Spinal cord (tissue), 10 donors: Measurements from ENCODE around the gene DSCAML1. TPM values are rescaled to one million over a fixed set of nuclear protein-coding genes. Genes with fewer than 3 reads are reported as not detected.

Experiments used
- DNase-seq, 6 donors: peaks; one replicate each; pipeline versions ENCODE4 v3.0.0 to v3.0.0-alpha.2; 2013 to 2015; ENCODE audit warnings: low spot score in 6 of 6, low read depth in 4 of 6
- H3K27ac ChIP-seq: one replicate; pipeline ENCODE4 v1.5.1; 2013; ENCODE audit warnings: low read depth, low read length, control low read depth
- H3K27me3 ChIP-seq: one replicate; pipeline ENCODE4 v1.6.1; 2013; ENCODE audit warnings: low read length; ENCODE audit not compliant: control insufficient read depth, insufficient read depth
- H3K36me3 ChIP-seq: one replicate; pipeline ENCODE4 v1.6.1; 2013; ENCODE audit warnings: low read length; ENCODE audit not compliant: control insufficient read depth, insufficient read depth
- H3K4me1 ChIP-seq: one replicate; pipeline ENCODE4 v1.6.1; 2013; ENCODE audit warnings: low read length; ENCODE audit not compliant: control insufficient read depth, insufficient read depth
- H3K4me3 ChIP-seq: one replicate; pipeline ENCODE4 v1.5.1; 2013; ENCODE audit warnings: low read depth, low read length, control low read depth
- H3K9me3 ChIP-seq: one replicate; pipeline ENCODE4 v1.6.1; 2013; ENCODE audit warnings: low read length; ENCODE audit not compliant: control insufficient read depth, insufficient read depth
- WGBS: methylation state at CpG from one replicate; pipeline ENCODE4 v1.1.5; 2013; ENCODE audit warnings: missing lambda C conversion rate; ENCODE audit not compliant: insufficient coverage; 5-methylcytosine and 5-hydroxymethylcytosine counted together
- polyA plus RNA-seq, 2 donors: library from polyadenylated mRNA; unstranded; fragments of 120-200 nt; gene quantifications; one replicate each; pipeline ENCODE4 v1.2.1, GENCODE V29; 2013; ENCODE audit not compliant: insufficient read length in 2 of 2
- total RNA-seq, 2 donors: library from RNA; depleted of rRNA in 1 of 2; stranded (reverse); fragments of 120-200 nt in 1 of 2; fragments of >200 nt in 1 of 2; gene quantifications; one replicate each; pipeline versions ENCODE4 v1.2.3 to v1.2.4, GENCODE V29; 2013 to 2014
- donor health status: healthy.

Gene DSCAML1
- total and polyA plus RNA-seq, 4 donors, result 3.5 to 14.4 (median 8.2) TPM

DNA sequence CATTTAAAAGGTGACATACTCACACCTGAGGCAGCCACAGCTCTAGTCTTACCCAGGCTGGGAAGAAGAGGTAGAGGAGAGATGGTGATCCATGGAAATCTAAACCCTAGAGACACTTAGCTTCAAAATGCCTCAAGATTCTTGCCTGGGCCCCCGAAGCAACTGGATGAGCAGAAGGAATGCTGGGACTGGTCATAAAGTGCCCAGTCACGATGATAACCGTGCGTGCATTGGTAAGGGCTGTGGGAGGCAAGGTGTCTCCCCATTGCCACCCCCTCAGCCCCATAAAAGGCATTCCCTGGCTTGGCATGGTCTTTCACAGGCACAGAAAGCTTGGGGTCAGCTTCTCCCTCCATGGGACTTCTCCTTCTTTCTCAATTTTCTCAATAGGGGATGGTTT, 144.5 kb downstream of the DSCAML1 start:
- Histone ChIP-seq H3K9me3 (no peaks in the 10 kb centered on the region), H3K27me3 (peaks cover 2% of the 10 kb centered on the region), H3K4me1 (peaks cover 19% of the 10 kb centered on the region), H3K36me3 (no peaks in the 10 kb centered on the region), H3K27ac (no peak overlapping the region), H3K4me3 (no peak overlapping the region)
- no peak for DNase-seq
- WGBS, result 97% methylated on average over 3 of the region's 4 CpGs

DNA sequence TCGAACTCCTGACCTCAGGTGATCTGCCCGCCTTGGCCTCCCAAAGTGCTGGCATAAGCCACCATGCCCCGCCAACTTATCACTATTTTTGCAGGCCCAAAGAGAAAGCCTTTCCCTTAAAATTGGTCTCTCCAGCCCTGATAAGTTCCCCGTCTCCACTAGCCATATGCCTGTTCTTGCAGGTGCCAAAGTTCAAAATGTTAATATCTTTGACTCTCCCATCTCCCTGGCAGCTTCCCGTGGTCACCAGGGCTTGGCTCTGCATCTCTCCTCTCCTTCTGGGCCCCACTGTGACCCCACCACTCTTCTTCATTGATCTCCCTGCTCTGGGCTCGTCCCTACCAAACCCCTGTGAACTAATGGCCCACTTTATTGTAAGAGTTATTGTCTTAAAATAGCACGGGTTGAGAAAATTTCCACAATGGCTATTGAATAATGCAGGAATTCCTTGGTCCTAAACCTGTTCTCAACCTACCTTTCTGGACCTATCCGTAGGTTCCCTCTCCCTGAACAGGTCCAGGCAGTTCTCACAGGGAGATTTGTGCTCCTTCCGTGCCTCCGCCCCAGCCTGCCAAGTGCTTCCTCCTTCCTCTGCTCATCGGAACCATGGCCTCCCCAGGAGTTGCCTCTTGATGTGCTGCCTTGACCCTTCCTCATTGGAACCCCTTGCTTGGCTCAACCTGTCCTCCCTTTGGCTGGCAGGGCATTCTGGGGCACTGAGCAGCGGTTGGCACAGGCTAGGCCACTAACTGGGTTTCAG, 147.5 kb downstream of the DSCAML1 start:
- 88% methylated on average over 10 of the region's 12 CpGs for WGBS
- H3K9me3 ChIP-seq, result no peaks in the 10 kb centered on the region
- no peak overlapping the region for H3K27ac ChIP-seq
- no peaks in the 10 kb centered on the region for H3K36me3 ChIP-seq
- no peak overlapping the region for H3K4me3 ChIP-seq
- peaks cover 2% of the 10 kb centered on the region for H3K27me3 ChIP-seq
- DNase-seq, result no peak
- H3K4me1 ChIP-seq, result peaks cover 8% of the 10 kb centered on the region

DNA sequence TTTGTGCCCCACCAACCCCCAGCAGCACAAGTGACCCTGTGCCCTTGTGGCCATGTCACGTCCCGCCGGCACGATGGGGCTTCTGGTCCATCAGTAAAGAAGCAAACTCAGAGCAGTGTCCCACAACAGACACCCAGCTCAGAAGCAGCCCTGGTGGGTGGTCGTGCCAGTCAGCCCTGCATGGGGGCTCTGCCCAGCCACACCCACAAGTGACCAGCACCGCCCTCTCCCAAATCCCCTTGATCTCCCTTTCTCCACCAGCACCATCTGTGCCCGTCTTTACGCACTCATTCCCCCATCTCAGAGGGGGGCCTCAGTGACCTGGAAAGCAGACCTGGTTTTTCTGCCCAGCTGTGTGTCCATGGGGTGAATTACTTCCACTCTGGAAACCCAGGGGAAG, 149.1 kb downstream of the DSCAML1 start:
- WGBS, result 80% methylated on average over 6 of the region's 8 CpGs
- Histone ChIP-seq H3K4me1 (peaks cover 11% of the 10 kb centered on the region), H3K27ac (no peak overlapping the region), H3K9me3 (no peaks in the 10 kb centered on the region), H3K36me3 (no peaks in the 10 kb centered on the region), H3K27me3 (no peaks in the 10 kb centered on the region), H3K4me3 (no peak overlapping the region)
- no peak for DNase-seq

DNA sequence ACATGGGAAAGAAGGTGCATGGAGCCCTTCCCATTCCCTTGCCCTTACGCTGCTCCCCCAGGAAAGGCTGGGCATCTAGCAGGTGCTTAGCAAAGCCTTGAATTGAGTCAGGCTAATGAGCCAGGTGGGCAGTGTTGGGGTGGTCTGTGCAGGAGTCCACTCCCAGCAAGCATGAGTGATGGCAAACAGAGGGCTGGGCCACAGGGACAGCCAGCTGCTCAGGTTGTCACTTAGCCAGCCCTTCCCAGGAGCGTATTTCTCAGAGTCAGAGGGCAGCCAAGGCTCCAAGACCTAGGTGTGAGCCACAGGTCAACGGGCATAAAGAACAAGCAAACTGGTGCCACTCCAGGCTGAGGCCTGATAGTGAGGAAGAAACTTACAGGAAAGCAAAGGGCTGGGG, 149.8 kb downstream of the DSCAML1 start:
- H3K27me3 ChIP-seq, result no peaks in the 10 kb centered on the region
- peaks cover 15% of the 10 kb centered on the region for H3K4me1 ChIP-seq
- no peaks in the 10 kb centered on the region for H3K9me3 ChIP-seq
- WGBS, result 91% methylated on average over 3 of the region's 3 CpGs
- H3K4me3 ChIP-seq, result no peak overlapping the region
- DNase-seq, result no peak
- H3K27ac ChIP-seq, result no peak overlapping the region
- no peaks in the 10 kb centered on the region for H3K36me3 ChIP-seq

DNA sequence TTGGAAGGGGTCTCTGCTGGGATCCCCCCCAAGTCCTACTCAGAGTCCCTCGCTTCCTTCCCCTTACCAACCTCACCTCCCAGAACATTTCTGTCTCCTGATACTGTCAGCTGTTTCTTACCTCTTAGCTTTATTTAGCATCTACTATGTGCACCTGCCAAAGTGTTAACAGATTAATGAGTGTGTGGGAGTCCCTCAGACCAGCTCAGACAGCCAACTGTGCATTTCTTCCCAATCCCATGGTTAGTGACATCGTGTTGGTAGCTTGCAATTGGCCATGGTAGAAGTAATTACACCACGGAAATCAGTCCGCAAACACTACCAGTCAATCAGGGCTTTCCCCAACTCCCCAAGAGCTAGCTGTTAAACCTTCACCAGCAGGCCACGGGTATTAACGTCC, 150.6 kb downstream of the DSCAML1 start:
- H3K27me3 ChIP-seq, result no peaks in the 10 kb centered on the region
- no peak overlapping the region for H3K27ac ChIP-seq
- no peak overlapping the region for H3K4me3 ChIP-seq
- no peak for DNase-seq
- no peaks in the 10 kb centered on the region for H3K36me3 ChIP-seq
- WGBS, result no CpG with 5 or more reads among the region's 6 CpGs
- no peaks in the 10 kb centered on the region for H3K9me3 ChIP-seq
- peaks cover 21% of the 10 kb centered on the region for H3K4me1 ChIP-seq

DNA sequence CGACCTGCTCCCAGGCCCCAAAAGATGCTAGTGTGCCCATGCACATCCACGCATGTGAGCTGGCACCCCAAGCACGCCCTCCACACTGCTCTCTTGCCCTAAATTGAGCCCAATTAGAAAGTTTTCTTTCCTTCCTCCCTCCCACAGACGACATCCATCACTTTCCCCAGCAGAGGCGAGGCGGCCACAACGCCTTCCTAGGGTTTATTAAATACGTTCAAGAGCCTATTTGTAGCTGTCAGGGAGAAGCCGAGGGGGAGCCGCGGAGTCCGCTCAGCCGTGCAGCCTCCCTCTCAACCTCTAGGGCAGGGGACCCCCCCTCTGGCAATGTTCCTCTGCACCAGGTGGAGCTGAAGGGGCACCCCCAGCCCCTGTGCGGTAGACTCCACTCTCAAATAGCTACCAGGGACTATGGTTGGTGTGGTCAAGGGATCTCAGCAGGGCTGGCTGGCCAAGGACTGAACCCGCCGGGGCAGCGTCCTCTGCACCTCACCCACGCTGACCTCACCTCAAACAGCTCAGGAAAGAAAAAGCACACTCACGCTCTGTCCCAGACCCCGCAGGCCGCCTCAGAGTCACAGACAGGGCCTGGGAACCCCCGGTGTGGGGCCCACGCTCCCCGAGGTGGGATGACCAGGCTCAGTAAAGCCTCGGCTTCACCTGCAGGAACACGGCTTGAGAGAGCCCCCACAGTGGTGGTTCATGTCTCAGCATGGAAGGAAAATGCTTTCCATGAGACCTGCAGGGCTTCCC, 152.4 kb downstream of the DSCAML1 start:
- DNase-seq, result no peak
- H3K36me3 ChIP-seq, result no peaks in the 10 kb centered on the region
- H3K9me3 ChIP-seq, result no peaks in the 10 kb centered on the region
- H3K27ac ChIP-seq, result no peak overlapping the region
- peaks cover 33% of the 10 kb centered on the region for H3K4me1 ChIP-seq
- 81% methylated on average over 18 of the region's 26 CpGs for WGBS
- H3K27me3 ChIP-seq, result no peaks in the 10 kb centered on the region
- H3K4me3 ChIP-seq, result no peak overlapping the region

DNA sequence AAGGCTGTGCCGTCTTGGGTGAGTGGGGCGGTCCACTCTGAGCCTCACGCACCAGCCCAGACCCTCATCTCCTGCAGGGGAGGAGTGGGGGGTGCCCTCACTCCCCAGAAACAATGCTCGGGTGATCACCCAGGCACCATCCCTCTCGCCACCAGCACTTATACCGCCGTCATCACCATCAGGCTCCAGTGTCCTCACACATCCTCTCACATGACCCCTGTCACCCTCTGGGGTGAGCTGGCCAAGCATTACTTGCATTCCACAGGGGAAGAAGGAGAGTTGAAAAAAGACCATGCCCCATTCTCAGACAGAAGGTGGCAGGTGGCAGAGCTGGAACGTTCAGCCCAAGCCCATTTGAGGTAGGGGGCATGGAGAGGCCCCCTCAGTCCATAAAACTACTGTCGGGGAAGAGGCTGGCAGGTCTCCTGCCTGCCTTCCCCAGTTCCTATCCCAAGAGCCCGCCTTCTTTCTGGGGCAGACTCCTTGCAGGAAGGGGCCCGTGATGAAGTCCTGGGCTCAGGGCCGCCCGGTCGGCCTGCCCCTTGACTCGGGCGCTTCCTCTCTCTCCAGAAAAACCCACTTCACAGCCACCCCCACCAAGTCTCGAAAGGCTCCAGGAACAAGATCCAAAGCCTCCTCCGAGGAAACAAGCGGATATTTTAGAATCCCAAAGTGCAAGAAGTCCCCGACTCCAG, 153.3 kb downstream of the DSCAML1 start:
- 67% methylated on average over 18 of the region's 20 CpGs for WGBS
- Histone ChIP-seq H3K9me3 (no peaks in the 10 kb centered on the region), H3K36me3 (no peaks in the 10 kb centered on the region), H3K4me1 (peaks cover 33% of the 10 kb centered on the region), H3K27me3 (no peaks in the 10 kb centered on the region), H3K4me3 (no peak overlapping the region), H3K27ac (no peak overlapping the region)
- no peak for DNase-seq

DNA sequence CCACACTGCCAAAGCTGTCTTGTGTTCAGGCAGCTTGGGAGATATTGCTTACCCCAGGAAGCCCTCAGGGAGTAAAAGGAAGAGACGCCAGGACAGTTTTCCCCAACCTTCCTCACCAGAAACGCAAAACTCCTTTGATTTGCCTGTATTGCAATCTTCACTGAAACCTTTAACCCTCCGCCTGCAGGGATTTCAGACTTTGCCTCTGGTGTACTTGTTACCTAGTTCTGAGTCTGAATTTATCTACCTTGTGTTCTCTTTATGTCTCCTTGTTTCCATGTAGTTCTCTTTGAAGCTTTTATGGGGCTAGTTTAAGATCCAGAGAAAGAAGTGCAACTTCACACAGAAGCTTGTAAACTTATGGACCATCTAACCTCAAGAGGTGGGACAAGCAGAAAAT, 154.2 kb downstream of the DSCAML1 start:
- no peak overlapping the region for H3K4me3 ChIP-seq
- no peaks in the 10 kb centered on the region for H3K27me3 ChIP-seq
- H3K9me3 ChIP-seq, result no peaks in the 10 kb centered on the region
- H3K4me1 ChIP-seq, result peaks cover 33% of the 10 kb centered on the region
- H3K27ac ChIP-seq, result no peak overlapping the region
- no peaks in the 10 kb centered on the region for H3K36me3 ChIP-seq
- no CpG with 5 or more reads among the region's 3 CpGs for WGBS
- no peak for DNase-seq

DNA sequence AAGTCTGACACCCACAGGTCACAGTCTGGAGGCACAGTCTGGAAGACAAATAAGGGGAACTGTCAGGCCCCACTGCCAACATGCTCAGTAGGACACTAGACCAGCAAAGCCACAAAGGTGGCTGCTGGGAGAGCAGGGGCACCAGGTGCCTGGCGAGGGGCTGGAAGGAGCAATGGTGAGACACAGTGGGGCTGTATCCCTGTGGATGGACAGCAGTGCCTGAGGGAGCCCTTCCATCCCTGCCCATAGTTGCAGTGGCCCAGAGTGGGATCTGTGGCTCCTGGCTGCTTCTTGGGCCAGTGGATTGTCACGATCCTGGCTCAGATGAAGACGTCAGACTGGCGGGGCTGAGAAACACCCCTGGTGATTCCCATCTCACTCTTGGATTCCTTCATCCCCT, 154.6 kb downstream of the DSCAML1 start:
- Histone ChIP-seq H3K4me3 (no peak overlapping the region), H3K9me3 (no peaks in the 10 kb centered on the region), H3K4me1 (peaks cover 33% of the 10 kb centered on the region), H3K36me3 (no peaks in the 10 kb centered on the region), H3K27me3 (no peaks in the 10 kb centered on the region), H3K27ac (no peak overlapping the region)
- whole genome bisulfite sequencing, result 96% methylated on average over 4 of the region's 4 CpGs
- DNase-seq, result no peak
